ENCODE results near the gene RNF38.

DNA sequence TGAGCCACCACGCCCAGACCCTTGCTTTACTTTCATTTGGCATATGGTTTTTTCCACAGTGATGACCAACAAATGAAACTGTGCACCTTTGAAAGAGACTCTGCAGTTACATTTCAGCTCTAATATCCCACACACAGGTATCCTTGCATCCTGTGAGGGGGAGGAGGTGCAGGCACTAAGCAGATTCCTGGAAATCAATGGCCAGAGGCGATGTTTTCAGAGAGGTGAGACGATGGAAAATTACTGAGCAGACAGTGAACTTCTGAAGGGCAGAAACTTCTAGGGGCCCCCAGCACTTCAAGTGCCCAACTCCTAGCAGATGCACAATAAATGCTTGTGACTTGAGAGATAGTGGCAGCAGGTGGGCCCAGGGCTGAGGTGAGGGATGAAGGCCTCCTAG lies 112.0 kb downstream of the RNF38 start:
- TF ChIP-seq, protein P1, sequence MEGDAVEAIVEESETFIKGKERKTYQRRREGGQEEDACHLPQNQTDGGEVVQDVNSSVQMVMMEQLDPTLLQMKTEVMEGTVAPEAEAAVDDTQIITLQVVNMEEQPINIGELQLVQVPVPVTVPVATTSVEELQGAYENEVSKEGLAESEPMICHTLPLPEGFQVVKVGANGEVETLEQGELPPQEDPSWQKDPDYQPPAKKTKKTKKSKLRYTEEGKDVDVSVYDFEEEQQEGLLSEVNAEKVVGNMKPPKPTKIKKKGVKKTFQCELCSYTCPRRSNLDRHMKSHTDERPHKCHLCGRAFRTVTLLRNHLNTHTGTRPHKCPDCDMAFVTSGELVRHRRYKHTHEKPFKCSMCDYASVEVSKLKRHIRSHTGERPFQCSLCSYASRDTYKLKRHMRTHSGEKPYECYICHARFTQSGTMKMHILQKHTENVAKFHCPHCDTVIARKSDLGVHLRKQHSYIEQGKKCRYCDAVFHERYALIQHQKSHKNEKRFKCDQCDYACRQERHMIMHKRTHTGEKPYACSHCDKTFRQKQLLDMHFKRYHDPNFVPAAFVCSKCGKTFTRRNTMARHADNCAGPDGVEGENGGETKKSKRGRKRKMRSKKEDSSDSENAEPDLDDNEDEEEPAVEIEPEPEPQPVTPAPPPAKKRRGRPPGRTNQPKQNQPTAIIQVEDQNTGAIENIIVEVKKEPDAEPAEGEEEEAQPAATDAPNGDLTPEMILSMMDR (tag by site-specific recombination; IDR thresholded peaks at IDR 0.05), result no peak
- TF ChIP-seq, protein P2, sequence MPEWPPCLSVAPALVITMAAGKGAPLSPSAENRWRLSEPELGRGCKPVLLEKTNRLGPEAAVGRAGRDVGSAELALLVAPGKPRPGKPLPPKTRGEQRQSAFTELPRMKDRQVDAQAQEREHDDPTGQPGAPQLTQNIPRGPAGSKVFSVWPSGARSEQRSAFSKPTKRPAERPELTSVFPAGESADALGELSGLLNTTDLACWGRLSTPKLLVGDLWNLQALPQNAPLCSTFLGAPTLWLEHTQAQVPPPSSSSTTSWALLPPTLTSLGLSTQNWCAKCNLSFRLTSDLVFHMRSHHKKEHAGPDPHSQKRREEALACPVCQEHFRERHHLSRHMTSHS (tag by site-specific recombination; IDR thresholded peaks at IDR 0.05), result no peak
- TF ChIP-seq ZNF561 (tag by site-specific recombination; IDR thresholded peaks at IDR 0.05; ENCODE audit: borderline replicate concordance) (no peak), KLF16 (tag by site-specific recombination; IDR thresholded peaks at IDR 0.05) (no peak), ZNF514 (tag by site-specific recombination; IDR thresholded peaks at IDR 0.05) (no peak), ZNF600 (tag by site-specific recombination; IDR thresholded peaks at IDR 0.05) (no peak), ZNF274 (IDR thresholded peaks at IDR 0.05; ENCODE audit: low read length) (no peak), ZNF274 (tag by site-specific recombination; IDR thresholded peaks at IDR 0.05; ENCODE audit: borderline replicate concordance) (no peak), ZNF785 (tag by site-specific recombination; IDR thresholded peaks at IDR 0.05) (no peak), ZBTB21 (tag by site-specific recombination; IDR thresholded peaks at IDR 0.05) (no peak), ZNF214 (tag by site-specific recombination; IDR thresholded peaks at IDR 0.05; ENCODE audit: borderline replicate concordance) (no peak)
- TF ChIP-seq, protein P3, sequence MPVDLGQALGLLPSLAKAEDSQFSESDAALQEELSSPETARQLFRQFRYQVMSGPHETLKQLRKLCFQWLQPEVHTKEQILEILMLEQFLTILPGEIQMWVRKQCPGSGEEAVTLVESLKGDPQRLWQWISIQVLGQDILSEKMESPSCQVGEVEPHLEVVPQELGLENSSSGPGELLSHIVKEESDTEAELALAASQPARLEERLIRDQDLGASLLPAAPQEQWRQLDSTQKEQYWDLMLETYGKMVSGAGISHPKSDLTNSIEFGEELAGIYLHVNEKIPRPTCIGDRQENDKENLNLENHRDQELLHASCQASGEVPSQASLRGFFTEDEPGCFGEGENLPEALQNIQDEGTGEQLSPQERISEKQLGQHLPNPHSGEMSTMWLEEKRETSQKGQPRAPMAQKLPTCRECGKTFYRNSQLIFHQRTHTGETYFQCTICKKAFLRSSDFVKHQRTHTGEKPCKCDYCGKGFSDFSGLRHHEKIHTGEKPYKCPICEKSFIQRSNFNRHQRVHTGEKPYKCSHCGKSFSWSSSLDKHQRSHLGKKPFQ (tag by site-specific recombination; IDR thresholded peaks at IDR 0.05), result no peak
- TF ChIP-seq, protein P4, sequence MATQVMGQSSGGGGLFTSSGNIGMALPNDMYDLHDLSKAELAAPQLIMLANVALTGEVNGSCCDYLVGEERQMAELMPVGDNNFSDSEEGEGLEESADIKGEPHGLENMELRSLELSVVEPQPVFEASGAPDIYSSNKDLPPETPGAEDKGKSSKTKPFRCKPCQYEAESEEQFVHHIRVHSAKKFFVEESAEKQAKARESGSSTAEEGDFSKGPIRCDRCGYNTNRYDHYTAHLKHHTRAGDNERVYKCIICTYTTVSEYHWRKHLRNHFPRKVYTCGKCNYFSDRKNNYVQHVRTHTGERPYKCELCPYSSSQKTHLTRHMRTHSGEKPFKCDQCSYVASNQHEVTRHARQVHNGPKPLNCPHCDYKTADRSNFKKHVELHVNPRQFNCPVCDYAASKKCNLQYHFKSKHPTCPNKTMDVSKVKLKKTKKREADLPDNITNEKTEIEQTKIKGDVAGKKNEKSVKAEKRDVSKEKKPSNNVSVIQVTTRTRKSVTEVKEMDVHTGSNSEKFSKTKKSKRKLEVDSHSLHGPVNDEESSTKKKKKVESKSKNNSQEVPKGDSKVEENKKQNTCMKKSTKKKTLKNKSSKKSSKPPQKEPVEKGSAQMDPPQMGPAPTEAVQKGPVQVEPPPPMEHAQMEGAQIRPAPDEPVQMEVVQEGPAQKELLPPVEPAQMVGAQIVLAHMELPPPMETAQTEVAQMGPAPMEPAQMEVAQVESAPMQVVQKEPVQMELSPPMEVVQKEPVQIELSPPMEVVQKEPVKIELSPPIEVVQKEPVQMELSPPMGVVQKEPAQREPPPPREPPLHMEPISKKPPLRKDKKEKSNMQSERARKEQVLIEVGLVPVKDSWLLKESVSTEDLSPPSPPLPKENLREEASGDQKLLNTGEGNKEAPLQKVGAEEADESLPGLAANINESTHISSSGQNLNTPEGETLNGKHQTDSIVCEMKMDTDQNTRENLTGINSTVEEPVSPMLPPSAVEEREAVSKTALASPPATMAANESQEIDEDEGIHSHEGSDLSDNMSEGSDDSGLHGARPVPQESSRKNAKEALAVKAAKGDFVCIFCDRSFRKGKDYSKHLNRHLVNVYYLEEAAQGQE (tag by site-specific recombination; IDR thresholded peaks at IDR 0.05), result no peak
- TF ChIP-seq, protein P5, sequence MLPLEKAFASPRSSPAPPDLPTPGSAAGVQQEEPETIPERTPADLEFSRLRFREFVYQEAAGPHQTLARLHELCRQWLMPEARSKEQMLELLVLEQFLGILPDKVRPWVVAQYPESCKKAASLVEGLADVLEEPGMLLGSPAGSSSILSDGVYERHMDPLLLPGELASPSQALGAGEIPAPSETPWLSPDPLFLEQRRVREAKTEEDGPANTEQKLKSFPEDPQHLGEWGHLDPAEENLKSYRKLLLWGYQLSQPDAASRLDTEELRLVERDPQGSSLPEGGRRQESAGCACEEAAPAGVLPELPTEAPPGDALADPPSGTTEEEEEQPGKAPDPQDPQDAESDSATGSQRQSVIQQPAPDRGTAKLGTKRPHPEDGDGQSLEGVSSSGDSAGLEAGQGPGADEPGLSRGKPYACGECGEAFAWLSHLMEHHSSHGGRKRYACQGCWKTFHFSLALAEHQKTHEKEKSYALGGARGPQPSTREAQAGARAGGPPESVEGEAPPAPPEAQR (tag by site-specific recombination; IDR thresholded peaks at IDR 0.05), result no peak
- TF ChIP-seq, protein P6, sequence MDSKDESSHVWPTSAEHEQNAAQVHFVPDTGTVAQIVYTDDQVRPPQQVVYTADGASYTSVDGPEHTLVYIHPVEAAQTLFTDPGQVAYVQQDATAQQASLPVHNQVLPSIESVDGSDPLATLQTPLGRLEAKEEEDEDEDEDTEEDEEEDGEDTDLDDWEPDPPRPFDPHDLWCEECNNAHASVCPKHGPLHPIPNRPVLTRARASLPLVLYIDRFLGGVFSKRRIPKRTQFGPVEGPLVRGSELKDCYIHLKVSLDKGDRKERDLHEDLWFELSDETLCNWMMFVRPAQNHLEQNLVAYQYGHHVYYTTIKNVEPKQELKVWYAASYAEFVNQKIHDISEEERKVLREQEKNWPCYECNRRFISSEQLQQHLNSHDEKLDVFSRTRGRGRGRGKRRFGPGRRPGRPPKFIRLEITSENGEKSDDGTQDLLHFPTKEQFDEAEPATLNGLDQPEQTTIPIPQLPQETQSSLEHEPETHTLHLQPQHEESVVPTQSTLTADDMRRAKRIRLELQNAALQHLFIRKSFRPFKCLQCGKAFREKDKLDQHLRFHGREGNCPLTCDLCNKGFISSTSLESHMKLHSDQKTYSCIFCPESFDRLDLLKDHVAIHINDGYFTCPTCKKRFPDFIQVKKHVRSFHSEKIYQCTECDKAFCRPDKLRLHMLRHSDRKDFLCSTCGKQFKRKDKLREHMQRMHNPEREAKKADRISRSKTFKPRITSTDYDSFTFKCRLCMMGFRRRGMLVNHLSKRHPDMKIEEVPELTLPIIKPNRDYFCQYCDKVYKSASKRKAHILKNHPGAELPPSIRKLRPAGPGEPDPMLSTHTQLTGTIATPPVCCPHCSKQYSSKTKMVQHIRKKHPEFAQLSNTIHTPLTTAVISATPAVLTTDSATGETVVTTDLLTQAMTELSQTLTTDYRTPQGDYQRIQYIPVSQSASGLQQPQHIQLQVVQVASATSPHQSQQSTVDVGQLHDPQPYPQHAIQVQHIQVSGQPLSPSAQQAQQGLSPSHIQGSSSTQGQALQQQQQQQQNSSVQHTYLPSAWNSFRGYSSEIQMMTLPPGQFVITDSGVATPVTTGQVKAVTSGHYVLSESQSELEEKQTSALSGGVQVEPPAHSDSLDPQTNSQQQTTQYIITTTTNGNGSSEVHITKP (tag by site-specific recombination; IDR thresholded peaks at IDR 0.05), result no peak

Measured in HEK293 (cell line).